Cardiac septum (tissue), 1 donor: Measurements from ENCODE around the gene RASIP1. TPM values are rescaled to one million over a fixed set of nuclear protein-coding genes. Genes with fewer than 3 reads are reported as not detected.
"Not testable (repeated sequence)": the region's sequence is repeated elsewhere in the genome, so short reads cannot be mapped to it uniquely, and the experiment has no call there.

Source experiments
- DNase-seq: peaks from one replicate; pipeline ENCODE4 v3.0.0-alpha.2; 2020; ENCODE audit warnings: low spot score
- intact Hi-C: fragments of 100-400 bp; cut with DNase I; formaldehyde crosslinking; loops from one replicate; pipeline ENCODE4 v1.14.0; 2022
- total RNA-seq: library from RNA; stranded (reverse); fragmentation: NEBNext Ultra II Directional; extraction: Animal tissue kit (Norgen Biotek cat#: 25700); gene quantifications from one replicate; pipeline ENCODE4 v1.2.1, GENCODE V29; 2021
- donor health status: DM: no; HTN: no; CAD: no.

RASIP1 gene
- total RNA-seq, 1 donor from 2014 or later = 13.6 TPM

- intact Hi-C loops = no loop called here
- no peak for DNase-seq
These were observed 59.3 kb downstream of the RASIP1 start for GRCh38 chr19:48681127-48681470.

GRCh38 chr19:48680436-48681126 lies 59.8 kb downstream of the RASIP1 start:
- intact Hi-C loops = no loop called here
- DNase-seq = no peak

- DNase-seq, intact Hi-C loops: not testable (repeated sequence)
These were observed 60.4 kb downstream of the RASIP1 start for GRCh38 chr19:48680006-48680405.

GRCh38 chr19:48678201-48678600 lies 62.2 kb downstream of the RASIP1 start:
- intact Hi-C loops = loop anchor here (5.0 kb wide), 1 partner anchor 34 kb away; no protein-coding TSS in a partner anchor
- no peak for DNase-seq

GRCh38 chr19:48676887-48677286 lies 63.5 kb downstream of the RASIP1 start:
- intact Hi-C loops = loop anchor here (5.0 kb wide), 1 partner anchor 35 kb away; no protein-coding TSS in a partner anchor

GRCh38 chr19:48676487-48676886 lies 63.9 kb downstream of the RASIP1 start:
- intact Hi-C loops = loop anchor here (5.0 kb wide), 1 partner anchor 36 kb away; no protein-coding TSS in a partner anchor
- DNase-seq = no peak

More at GRCh38 chr19:48676887-48677286, 63.5 kb downstream of the RASIP1 start:
- DNase-seq = no peak

GRCh38 chr19:48674921-48675824 lies 65.2 kb downstream of the RASIP1 start:
- intact Hi-C loops = loop anchor here (2.0 to 5.0 kb wide), 2 partner anchors 37 to 64 kb away; no protein-coding TSS in a partner anchor
- DNase-seq = peak; percentile 85

GRCh38 chr19:48674216-48674809 lies 66.1 kb downstream of the RASIP1 start:
- intact Hi-C loops = loop anchor here (2.0 kb wide), 1 partner anchor 64 kb away; no protein-coding TSS in a partner anchor
- DNase-seq = no peak

- intact Hi-C loops = loop anchor here (2.0 kb wide), 1 partner anchor 65 kb away; no protein-coding TSS in a partner anchor
- no peak for DNase-seq
These were observed 66.8 kb downstream of the RASIP1 start for GRCh38 chr19:48673436-48674100.

GRCh38 chr19:48672994-48673393 lies 67.4 kb downstream of the RASIP1 start, which contains the start of gene NTN5:
NTN5 (minus strand) TSS chr19:48673017; CDS start chr19:48670986, 2,031 bp downstream.
- intact Hi-C loops = no loop called here
- no peak for DNase-seq

- no peak for DNase-seq
- intact Hi-C loops = no loop called here
These were observed 68.9 kb downstream of the RASIP1 start for GRCh38 chr19:48671446-48671995.

- no peak for DNase-seq
- intact Hi-C loops = no loop called here
These were observed 69.5 kb downstream of the RASIP1 start for GRCh38 chr19:48670699-48671445.

Other genes with a start within 250 kb of the RASIP1 start
- gene LMTK3, start 228.8 kb downstream of the RASIP1 start, total RNA-seq = 3.0 TPM
- gene SULT2B1, start 188.4 kb downstream of the RASIP1 start, total RNA-seq = 0.19 TPM
- not detected for gene SPACA4, start 133.9 kb downstream of the RASIP1 start, total RNA-seq
- gene FAM83E, start 125.5 kb downstream of the RASIP1 start, total RNA-seq = not detected
- 437 TPM for gene RPL18, start 121.4 kb downstream of the RASIP1 start, total RNA-seq
- 8.5 TPM for gene SPHK2, start 121.1 kb downstream of the RASIP1 start, total RNA-seq
- gene DBP, start 103.2 kb downstream of the RASIP1 start, total RNA-seq = 4.4 TPM
- gene CA11, start 94.4 kb downstream of the RASIP1 start, total RNA-seq = 6.5 TPM
- not detected for gene NTN5, start 67.6 kb downstream of the RASIP1 start, total RNA-seq
- not detected for gene FUT2, start 44.6 kb downstream of the RASIP1 start, total RNA-seq
- 3.2 TPM for gene MAMSTR, start 20.9 kb downstream of the RASIP1 start, total RNA-seq
- gene IZUMO1, start 6.3 kb upstream of the RASIP1 start, total RNA-seq = 0.83 TPM
- 1.6 TPM for gene FUT1, start 12.0 kb upstream of the RASIP1 start, total RNA-seq
- not detected for gene FGF21, start 14.9 kb upstream of the RASIP1 start, total RNA-seq
- gene BCAT2, start 70.4 kb upstream of the RASIP1 start, total RNA-seq = 48.9 TPM
- 1.9 TPM for gene HSD17B14, start 95.9 kb upstream of the RASIP1 start, total RNA-seq
- gene PLEKHA4, start 128.0 kb upstream of the RASIP1 start, total RNA-seq = 106 TPM
- 87.0 TPM for gene PPP1R15A, start 131.8 kb upstream of the RASIP1 start, total RNA-seq
- 0.67 TPM for gene TULP2, start 158.1 kb upstream of the RASIP1 start, total RNA-seq
- 276 TPM for gene NUCB1, start 159.7 kb upstream of the RASIP1 start, total RNA-seq
- gene DHDH, start 193.1 kb upstream of the RASIP1 start, total RNA-seq = not detected
- 25.6 TPM for gene BAX, start 214.3 kb upstream of the RASIP1 start, total RNA-seq
- gene FTL, start 224.7 kb upstream of the RASIP1 start, total RNA-seq = 827 TPM